ENCODE measurements around the gene TMEM272.

Gene TMEM272

GRCh38 chr13:51845574-51846318 is 769 bp upstream of the TMEM272 start:
- TF ChIP-seq, protein P1, sequence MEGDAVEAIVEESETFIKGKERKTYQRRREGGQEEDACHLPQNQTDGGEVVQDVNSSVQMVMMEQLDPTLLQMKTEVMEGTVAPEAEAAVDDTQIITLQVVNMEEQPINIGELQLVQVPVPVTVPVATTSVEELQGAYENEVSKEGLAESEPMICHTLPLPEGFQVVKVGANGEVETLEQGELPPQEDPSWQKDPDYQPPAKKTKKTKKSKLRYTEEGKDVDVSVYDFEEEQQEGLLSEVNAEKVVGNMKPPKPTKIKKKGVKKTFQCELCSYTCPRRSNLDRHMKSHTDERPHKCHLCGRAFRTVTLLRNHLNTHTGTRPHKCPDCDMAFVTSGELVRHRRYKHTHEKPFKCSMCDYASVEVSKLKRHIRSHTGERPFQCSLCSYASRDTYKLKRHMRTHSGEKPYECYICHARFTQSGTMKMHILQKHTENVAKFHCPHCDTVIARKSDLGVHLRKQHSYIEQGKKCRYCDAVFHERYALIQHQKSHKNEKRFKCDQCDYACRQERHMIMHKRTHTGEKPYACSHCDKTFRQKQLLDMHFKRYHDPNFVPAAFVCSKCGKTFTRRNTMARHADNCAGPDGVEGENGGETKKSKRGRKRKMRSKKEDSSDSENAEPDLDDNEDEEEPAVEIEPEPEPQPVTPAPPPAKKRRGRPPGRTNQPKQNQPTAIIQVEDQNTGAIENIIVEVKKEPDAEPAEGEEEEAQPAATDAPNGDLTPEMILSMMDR (IDR thresholded peaks at IDR 0.05; ENCODE audit: control insufficient read depth, insufficient read depth, low read depth, low read length, missing control alignments): no peak
- no peak for DNase-seq (ENCODE audit: low read depth)
- H3K4me3 ChIP-seq (ENCODE audit: control insufficient read depth, low read depth, low read length): no peak overlapping the region

GRCh38 chr13:51843529-51843928 is 1.4 kb downstream of the TMEM272 start:
- no peak for DNase-seq (ENCODE audit: low read depth)
- H3K4me3 ChIP-seq (ENCODE audit: control insufficient read depth, low read depth, low read length): no peak overlapping the region
- TF ChIP-seq, protein P1 (IDR thresholded peaks at IDR 0.05; ENCODE audit: control insufficient read depth, insufficient read depth, low read depth, low read length, missing control alignments): no peak

- no peak overlapping the region for H3K4me3 ChIP-seq (ENCODE audit: control insufficient read depth, low read depth, low read length)
- DNase-seq (ENCODE audit: low read depth): no peak
- TF ChIP-seq, protein P1 (IDR thresholded peaks at IDR 0.05; ENCODE audit: control insufficient read depth, insufficient read depth, low read depth, low read length, missing control alignments): no peak
Observed at GRCh38 chr13:51841732-51842131, 3.2 kb downstream of the TMEM272 start.

DNA sequence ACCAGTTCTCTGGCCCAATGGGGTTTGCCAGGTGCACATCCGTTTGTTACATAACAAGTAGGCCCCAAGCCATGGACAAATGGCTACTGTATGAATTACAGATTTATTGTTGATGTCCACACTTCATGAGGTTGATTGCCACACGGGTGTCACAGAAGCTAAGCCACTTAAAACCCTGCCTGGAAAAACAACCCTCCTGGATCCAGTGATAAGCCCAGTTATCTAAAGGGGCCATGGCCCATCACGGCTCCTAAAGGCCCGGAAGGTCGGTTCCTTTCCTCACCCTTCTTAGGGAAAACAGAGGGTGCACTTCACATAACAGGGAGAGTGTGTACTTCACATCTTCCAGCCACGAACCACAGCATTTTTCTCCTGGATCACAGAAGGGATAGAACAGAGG is 4.1 kb downstream of the TMEM272 start:
- TF ChIP-seq, protein P1 (IDR thresholded peaks at IDR 0.05; ENCODE audit: control insufficient read depth, insufficient read depth, low read depth, low read length, missing control alignments): no peak
- no peak overlapping the region for H3K4me3 ChIP-seq (ENCODE audit: control insufficient read depth, low read depth, low read length)
- DNase-seq (ENCODE audit: low read depth): no peak

DNA sequence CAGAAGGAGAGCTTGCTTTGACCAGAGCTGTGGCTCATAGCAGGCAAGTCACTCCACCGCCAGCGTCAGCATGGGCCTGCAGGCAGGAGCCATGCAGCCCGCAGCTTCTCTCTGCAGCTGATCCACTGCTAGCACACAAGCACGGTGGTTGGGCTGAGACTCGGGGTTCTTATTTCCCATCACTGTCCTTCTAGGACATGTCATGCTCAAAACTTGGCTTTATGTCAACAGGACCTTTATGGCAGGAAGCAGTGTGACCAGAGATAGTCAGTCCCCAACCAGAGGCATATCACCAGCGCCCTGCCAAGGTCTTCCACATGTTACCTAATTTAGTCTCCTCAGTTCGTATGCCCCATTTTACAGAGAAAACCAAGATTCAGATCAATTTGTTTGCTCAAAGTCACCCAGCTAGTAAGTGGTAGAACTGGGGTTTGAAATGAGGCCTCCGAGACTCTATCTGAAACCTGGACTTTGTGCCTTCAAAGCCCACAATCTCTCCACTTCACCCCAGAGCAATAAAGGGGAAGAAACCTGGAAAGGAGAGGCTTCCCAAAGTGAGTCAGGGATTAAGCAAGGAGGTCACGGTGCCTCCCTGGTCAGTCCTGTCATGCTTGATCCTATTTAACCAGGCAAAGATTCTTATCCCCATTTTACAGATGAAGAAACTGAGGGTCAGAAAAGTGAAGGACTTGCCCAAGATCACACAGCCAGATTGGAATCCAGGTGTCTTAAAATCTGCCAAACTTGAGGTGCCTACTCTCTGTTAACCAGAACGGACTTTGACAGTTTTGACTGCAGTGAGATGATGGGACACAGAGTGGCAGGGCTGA is 5.1 kb downstream of the TMEM272 start:
- H3K4me3 ChIP-seq (ENCODE audit: control insufficient read depth, low read depth, low read length): no peak overlapping the region
- TF ChIP-seq, protein P1 (IDR thresholded peaks at IDR 0.05; ENCODE audit: control insufficient read depth, insufficient read depth, low read depth, low read length, missing control alignments): no peak
- no peak for DNase-seq (ENCODE audit: low read depth)

DNA sequence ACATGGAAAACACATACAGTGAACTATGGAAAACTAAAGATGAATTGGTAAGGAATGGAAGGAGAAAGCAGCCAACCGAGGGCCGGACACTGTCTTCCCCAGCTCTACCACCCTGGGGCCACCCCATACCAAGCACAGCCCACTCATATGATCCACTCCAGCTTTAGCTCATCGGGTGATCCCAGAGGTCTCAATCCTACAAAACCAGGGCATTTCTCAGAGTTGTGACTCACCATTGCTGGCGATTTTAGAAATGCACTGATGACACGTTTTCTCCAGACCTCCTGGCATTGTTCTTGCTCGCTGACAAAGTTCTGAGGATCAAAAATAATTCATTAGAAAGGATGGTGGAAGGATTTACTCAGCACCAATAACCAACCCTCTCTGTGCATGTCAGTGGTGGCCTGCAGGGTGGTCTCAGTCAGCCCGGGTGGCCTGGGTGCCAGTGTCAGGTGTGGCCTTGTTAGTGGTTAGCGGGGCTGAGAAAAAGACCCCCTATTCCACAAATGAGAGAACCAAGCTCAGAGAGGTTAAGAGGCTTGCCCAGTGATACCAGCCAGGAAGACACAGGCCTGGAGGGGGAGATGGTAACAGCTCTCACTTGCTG is 6.6 kb downstream of the TMEM272 start:
- TF ChIP-seq, protein P1 (IDR thresholded peaks at IDR 0.05; ENCODE audit: control insufficient read depth, insufficient read depth, low read depth, low read length, missing control alignments): no peak
- DNase-seq (ENCODE audit: low read depth): peak; percentile 46
- H3K4me3 ChIP-seq (ENCODE audit: control insufficient read depth, low read depth, low read length): no peak overlapping the region

Measured in AG09309 (cell line).